Esophagus muscularis mucosa (tissue), 4 donors: Measurements from ENCODE around the gene RAB25. TPM values are rescaled to one million over a fixed set of nuclear protein-coding genes. Genes with fewer than 3 reads are reported as not detected.

Experiments
- DNase-seq: peaks from one replicate; pipeline ENCODE4 v3.0.0-alpha.2; 2017; ENCODE audit errors: extremely low spot score
- H3K27ac ChIP-seq, 4 donors: fragments of 200-600 bp; sonication (generic); replicated peaks in 1 of 4; 1 replicate in 3 of 4; 2 replicates in 1 of 4; pipeline ENCODE4 v1.5.1; 2016 to 2019; ENCODE audit warnings: mild to moderate bottlenecking in 1 of 4
- H3K27me3 ChIP-seq, 4 donors: fragments of 200-600 bp; sonication (generic); one replicate each; pipeline versions ENCODE4 v1.5.1 to v1.6.0; 2016 to 2019
- H3K36me3 ChIP-seq, 4 donors: fragments of 200-600 bp; sonication (generic); one replicate each; pipeline ENCODE4 v1.5.1; 2016 to 2019
- H3K4me1 ChIP-seq, 4 donors: fragments of 200-600 bp; sonication (generic); one replicate each; pipeline ENCODE4 v1.5.1; 2016 to 2019
- H3K4me3 ChIP-seq, 4 donors: fragments of 200-600 bp; sonication (generic); 1 replicate in 2 of 4; 2 replicates in 2 of 4; pipeline ENCODE4 v1.5.1; 2016 to 2019; ENCODE audit warnings: mild to moderate bottlenecking in 4 of 4, moderate library complexity in 1 of 4
- H3K9me3 ChIP-seq, 4 donors: fragments of 200-600 bp; sonication (generic); 1 replicate in 3 of 4; 2 replicates in 1 of 4; pipeline ENCODE4 v1.5.1; 2016 to 2019
- CTCF ChIP-seq, 3 experiments: fragments of 200-600 bp in 2 of 3; fragments of 450-650 bp in 1 of 3; sonication (generic) in 2 of 3; IDR thresholded peaks; one replicate each; pipeline ENCODE4 v1.5.1; 2017 to 2019; ENCODE audit warnings: antibody characterized with exemption in 3 of 3, mild to moderate bottlenecking in 2 of 3, moderate library complexity in 1 of 3
- EP300 ChIP-seq: sonication (generic); formaldehyde crosslinking; IDR thresholded peaks from one replicate; pipeline ENCODE4 v1.6.1; 2017; ENCODE audit warnings: antibody characterized with exemption
- POLR2A ChIP-seq: fragments of 450-650 bp; IDR thresholded peaks from one replicate; pipeline ENCODE4 v1.6.1; 2017; ENCODE audit warnings: antibody characterized with exemption, moderate library complexity, mild to moderate bottlenecking, low read depth
- POLR2AphosphoS5 ChIP-seq, 2 donors: sonication (generic); formaldehyde crosslinking; IDR thresholded peaks; one replicate each; pipeline ENCODE4 v1.6.1; 2017; ENCODE audit warnings: antibody characterized with exemption in 2 of 2
- WGBS: methylation state at CpG from one replicate; pipeline ENCODE4 v1.1.5; 2018; 5-methylcytosine and 5-hydroxymethylcytosine counted together
- intact Hi-C: fragments of 100-400 bp; cut with DNase I; formaldehyde crosslinking; loops from one replicate; pipeline ENCODE4 v1.15.1; 2023
- total RNA-seq, 4 donors: library from RNA; depleted of rRNA; stranded (reverse); fragments of >200 nt; gene quantifications; one replicate each; pipeline versions ENCODE4 v1.1.0 to v1.2.1, GENCODE V29; 2016

RAB25 gene
- total RNA-seq, 4 donors from 2014 or later = not detected

- WGBS = 69% methylated on average over 4 of the region's 4 CpGs
- H3K4me3 ChIP-seq = peak overlapping the region; percentile 58 to 71 (median 60)
- peak overlapping the region in 1 of 4 donors; percentile 70 for H3K27ac ChIP-seq
- H3K4me1 ChIP-seq = peaks cover 9 to 25% (median 17%) of the 10 kb centered on the region in 4 donors
- intact Hi-C loops = no loop called here
- no peak for TF ChIP-seq POLR2AphosphoS5 (IDR thresholded peaks at IDR 0.05)
- no peak for TF ChIP-seq EP300
- no peak for TF ChIP-seq CTCF (IDR thresholded peaks at IDR 0.05)
- TF ChIP-seq POLR2A = no peak
- no peaks in the 10 kb centered on the region for H3K9me3 ChIP-seq
- H3K36me3 ChIP-seq = no peaks in the 10 kb centered on the region
- H3K27me3 ChIP-seq = peaks cover 0 to 6% (median 0%) of the 10 kb centered on the region in 4 donors
- DNase-seq = no peak
These were observed 14.8 kb downstream of the RAB25 start for GRCh38 chr1:156075775-156076204.

GRCh38 chr1:156076609-156077429 is 15.9 kb downstream of the RAB25 start:
- no peak for DNase-seq
- peaks cover 14 to 36% (median 26%) of the 10 kb centered on the region in 4 donors for H3K4me1 ChIP-seq
- no peaks in the 10 kb centered on the region for H3K27me3 ChIP-seq
- H3K36me3 ChIP-seq = no peaks in the 10 kb centered on the region
- no peaks in the 10 kb centered on the region for H3K9me3 ChIP-seq
- intact Hi-C loops = no loop called here
- H3K4me3 ChIP-seq = peak overlapping the region; percentile 58 to 71 (median 60)
- 44% methylated on average over 6 of the region's 73 CpGs for WGBS
- TF ChIP-seq CTCF (IDR thresholded peaks at IDR 0.05) (peak in 1 of 3 experiments; percentile 5), POLR2A (no peak), POLR2AphosphoS5 (IDR thresholded peaks at IDR 0.05) (peak in 1 of 2 donors; percentile 77)
- H3K27ac ChIP-seq = peak overlapping the region; percentile 36 to 70 (median 58)

GRCh38 chr1:156077430-156077760 is 16.4 kb downstream of the RAB25 start:
- no peak for TF ChIP-seq CTCF (IDR thresholded peaks at IDR 0.05)
- no peak for TF ChIP-seq POLR2A
- no peak for TF ChIP-seq EP300
- TF ChIP-seq POLR2AphosphoS5 (IDR thresholded peaks at IDR 0.05) = no peak
- H3K27me3 ChIP-seq = no peaks in the 10 kb centered on the region
- peak overlapping the region in 3 of 4 donors; percentile 58 to 71 (median 62) for H3K4me3 ChIP-seq
- H3K27ac ChIP-seq = peak overlapping the region in 3 of 4 donors; percentile 54 to 70 (median 63)
- intact Hi-C loops = no loop called here
- DNase-seq = no peak
- H3K9me3 ChIP-seq = no peaks in the 10 kb centered on the region
- WGBS = 91% methylated on average over 10 of the region's 19 CpGs
- H3K4me1 ChIP-seq = peaks cover 18 to 41% (median 31%) of the 10 kb centered on the region in 4 donors
- H3K36me3 ChIP-seq = no peaks in the 10 kb centered on the region

DNA sequence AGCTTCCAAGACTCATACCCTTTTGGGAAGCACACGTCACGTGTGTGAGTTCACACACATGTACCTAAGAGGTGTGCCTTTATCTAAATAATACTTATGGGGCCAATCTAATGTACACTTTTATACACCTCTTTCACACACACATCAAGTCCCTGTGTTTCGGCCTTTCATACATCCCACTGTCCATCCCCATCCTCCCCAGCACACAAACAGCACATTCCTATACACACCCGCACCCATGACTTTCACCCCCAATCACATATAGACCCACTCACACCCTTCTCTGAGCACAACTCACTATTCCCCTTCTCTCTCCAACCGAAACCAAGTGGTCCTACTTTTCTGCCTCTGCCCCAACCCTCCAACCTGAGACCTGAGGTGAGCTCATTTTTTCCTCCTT is 17.8 kb downstream of the RAB25 start:
- Histone ChIP-seq H3K27me3 (no peaks in the 10 kb centered on the region), H3K4me3 (no peak overlapping the region), H3K4me1 (peaks cover 26 to 51% (median 40%) of the 10 kb centered on the region in 4 donors), H3K36me3 (no peaks in the 10 kb centered on the region), H3K9me3 (no peaks in the 10 kb centered on the region), H3K27ac (no peak overlapping the region)
- intact Hi-C loops = no loop called here
- no peak for DNase-seq
- WGBS = 89% methylated on average over 5 of the region's 5 CpGs
- TF ChIP-seq POLR2A (no peak), POLR2AphosphoS5 (IDR thresholded peaks at IDR 0.05) (no peak), EP300 (no peak), CTCF (IDR thresholded peaks at IDR 0.05) (no peak)
